Stimulated activated CD4-positive, alpha-beta T cell treated with anti-CD3 and anti-CD28 coated beads, Interleukin-1b, Interleukin-23, amount 100 ng/mL, for 48 hours (primary cell): ENCODE results near the gene CALML5.

Experiments
- DNase-seq: peaks from one replicate; pipeline ENCODE4 v3.0.0-alpha.2; 2020

Gene CALML5

GRCh38 chr10:5514226-5514850 is 15.0 kb upstream of the CALML5 start:
- no peak for DNase-seq

DNA sequence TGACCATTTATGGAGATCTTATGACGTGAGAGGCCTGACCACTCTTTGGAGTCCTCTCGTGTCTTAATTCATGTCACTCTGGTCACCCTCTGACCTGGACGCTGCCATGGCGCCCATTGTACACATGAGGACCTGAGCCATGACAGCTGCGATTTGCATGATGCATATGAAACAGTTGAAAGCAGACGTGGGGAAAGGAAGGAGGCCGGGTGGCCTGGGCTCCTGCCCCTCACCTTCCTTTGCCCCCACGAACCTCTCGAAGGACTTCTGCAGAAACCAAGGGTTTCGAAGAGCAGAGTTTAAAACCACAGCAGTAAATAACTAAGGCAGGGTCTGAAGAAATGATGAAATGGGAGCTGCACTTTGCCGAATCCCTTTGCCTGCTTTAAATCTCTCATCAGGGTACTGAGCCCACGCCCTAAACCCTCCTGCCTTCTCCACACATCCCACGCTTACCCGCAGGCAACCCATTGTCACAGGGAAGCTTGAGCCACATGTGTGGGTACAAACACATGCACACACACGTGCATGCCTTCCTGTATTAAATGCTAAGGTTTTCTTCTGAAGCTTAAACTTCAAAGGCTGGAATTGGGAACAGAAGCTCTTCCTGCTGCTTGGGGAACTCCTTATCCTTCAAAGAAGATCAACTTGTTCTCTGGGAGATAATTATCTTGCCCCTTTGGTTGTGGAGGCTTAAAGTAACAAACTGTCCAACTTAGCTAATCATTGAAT is 13.7 kb upstream of the CALML5 start:
- peak; percentile 21 for DNase-seq

DNA sequence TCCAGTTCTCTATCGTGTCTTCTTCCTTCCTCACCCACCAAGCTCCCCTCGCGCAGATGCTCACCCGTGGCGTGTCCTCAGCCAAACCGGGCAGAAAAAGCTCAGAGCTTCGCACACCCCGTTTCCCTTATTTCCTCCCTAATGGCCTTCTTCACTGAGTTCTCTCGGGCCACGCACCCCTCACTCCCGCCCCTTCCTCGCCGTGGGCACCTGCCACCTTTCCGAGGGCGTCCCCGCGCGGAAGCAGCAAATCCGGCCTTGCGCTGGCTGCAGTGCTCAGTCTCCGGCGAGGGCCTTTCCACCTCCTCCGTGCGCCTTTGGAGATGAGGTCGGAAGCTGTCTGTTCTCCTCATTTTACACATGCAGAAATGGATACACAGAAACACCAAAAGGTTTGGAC is 13.0 kb upstream of the CALML5 start:
- DNase-seq: no peak

DNA sequence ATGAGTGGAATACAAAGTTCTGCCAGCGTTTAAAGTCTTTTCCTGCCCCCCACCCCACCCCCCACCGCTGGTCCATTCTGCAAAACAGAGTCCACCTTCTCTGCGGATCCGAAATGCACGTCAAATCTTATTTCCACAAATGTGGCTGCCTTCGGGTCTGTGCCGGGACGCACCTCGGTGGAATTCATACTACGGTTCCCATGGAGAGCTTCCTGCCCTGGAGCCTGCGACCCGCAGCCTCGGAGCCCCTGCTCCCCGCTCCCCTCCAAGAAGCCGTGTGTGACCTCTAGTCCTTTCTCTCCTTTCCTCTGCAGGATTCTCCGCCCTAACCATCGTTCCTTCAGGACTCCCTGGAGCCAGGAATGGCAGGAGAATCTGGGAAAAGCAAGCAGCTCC is 12.5 kb upstream of the CALML5 start:
- no peak for DNase-seq

GRCh38 chr10:5511231-5511884 is 12.0 kb upstream of the CALML5 start:
- DNase-seq: no peak

DNA sequence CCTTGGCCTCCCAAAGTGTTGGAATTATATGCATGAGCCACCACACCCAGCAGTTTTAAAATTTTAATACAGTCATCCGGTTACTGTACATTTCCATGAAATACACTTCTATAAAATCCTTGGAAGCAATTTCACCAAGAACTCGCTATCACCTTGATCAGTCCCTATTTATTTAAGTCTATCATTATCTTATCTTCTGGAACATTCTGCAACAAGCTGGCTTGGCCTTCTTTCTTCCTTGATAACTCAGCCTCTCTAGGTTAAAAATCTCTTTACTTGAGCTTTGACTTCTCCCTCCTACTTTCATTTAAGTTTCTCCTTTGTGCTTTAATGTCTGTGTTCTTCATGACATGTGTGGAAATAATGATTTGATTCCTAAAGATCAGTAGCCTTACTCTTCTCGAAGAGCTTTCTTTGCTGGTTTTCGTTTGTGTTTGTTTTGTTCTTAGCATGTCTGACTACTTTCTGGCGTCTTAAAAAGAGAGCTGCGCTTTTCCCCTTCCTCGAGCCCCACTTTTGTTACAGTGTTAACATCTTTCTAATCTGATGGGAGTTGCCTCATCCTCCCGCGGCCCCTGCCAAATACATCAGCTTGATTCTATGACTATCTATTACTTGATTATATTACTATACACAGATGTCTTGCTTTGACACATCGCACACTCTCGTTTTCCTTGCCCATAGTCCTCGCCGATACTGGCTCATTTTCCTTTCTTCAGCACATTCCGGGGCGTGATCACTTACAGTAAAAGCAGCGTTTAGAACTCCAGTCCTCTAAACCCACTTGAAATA is 11.1 kb upstream of the CALML5 start:
- no peak for DNase-seq

DNA sequence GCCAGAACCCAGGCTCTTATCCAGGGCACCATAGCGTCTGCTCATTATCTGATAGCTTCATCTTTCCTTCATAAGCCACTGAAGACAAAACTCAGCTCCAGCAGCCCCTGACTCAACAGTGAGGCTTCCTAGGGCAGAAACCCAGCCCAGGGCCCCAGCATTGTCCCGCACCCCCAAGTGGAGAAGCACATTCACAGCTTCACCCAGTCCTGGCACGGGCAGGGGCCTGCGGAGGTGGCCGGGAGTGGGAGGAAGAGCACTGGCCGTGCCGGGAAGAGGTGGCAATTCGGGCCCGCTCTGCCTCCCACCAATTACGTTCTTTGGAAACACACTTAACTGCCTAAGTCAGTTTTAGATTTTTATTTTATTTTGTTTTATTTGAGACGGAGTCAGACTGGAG is 10.3 kb upstream of the CALML5 start:
- no peak for DNase-seq

DNA sequence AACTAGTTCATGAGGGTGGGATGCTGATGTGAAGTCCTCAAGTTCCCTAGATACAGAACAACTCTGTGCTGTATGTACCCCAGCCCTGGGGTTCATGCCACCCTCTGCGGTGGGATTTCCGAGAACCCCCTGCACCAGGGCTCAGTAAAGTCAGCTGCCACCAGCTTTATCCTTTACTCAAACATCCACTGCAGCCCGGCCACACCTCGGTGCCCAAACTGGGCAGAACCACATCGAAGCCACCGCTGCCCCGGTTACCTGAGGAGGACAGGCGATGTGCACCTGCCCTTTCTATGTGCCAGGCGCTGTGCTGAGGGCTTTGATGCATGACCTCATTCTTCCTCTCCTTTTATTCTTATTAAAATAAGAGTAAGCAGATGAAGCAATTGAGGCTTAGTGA is 9.9 kb upstream of the CALML5 start:
- no peak for DNase-seq

DNA sequence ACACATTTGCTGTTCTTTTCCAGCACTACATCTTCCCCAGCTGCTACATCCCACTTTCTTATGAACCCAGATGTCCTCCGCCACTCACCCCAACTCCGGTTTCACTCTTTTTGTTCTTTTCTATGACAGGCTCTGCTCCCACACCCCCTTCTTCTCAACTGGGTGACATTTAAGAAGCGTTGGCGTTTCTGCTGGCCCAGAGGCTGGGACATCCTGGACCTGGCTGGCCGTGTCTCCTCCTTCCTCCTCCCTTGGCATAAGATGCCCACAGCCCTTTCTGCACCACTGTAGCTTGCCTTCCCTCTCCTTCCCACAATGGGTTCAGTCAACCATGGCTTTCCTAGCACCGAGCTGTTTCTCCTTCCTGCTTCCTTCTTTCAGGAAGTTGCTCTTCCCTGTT is 9.4 kb upstream of the CALML5 start:
- no peak for DNase-seq

DNA sequence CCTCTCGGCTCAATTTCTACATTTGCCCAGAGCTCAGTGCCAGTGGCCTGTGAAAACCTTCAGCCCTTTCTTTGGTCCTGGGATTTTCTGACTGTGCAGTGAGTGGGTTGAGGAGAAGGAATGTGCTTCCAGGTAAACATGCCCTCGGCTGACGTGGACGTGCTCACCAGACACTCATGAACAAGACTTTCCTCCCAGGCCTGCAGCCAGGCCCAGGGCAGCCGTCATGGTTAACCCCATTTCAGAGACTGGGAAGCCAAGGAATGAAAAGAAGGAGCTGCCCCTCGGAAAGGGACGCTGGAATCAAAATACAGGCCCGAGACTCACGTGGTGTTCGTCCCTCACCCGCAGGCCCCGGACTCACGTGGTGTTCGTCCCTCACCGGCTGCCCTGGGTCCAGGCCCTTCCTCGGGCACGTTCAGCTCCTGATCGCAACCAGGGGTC is 8.8 kb upstream of the CALML5 start:
- no peak for DNase-seq

- DNase-seq: no peak
Observed at GRCh38 chr10:5507649-5508131, 8.3 kb upstream of the CALML5 start.

GRCh38 chr10:5506751-5507648 is 7.6 kb upstream of the CALML5 start:
- DNase-seq: no peak

GRCh38 chr10:5506246-5506645 is 6.9 kb upstream of the CALML5 start:
- no peak for DNase-seq

GRCh38 chr10:5504146-5505072 is 5.0 kb upstream of the CALML5 start:
- DNase-seq: no peak

DNA sequence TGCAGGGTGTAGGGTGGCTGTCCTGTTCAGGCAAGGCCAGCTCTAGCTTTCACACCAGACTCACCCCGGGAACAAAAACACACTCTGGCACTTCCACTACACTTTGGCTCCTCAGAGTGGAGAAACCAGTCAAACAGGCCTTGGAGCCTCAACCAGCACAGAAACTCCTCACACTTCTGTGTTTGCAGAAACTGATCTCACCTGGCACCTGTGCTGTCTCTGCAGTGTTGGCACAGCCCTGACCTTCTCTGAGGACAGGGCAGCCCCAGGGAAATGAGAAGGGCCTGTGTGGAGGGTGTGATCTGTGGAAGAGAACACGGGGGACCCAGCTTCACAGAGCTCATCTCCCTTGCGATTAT is 4.1 kb upstream of the CALML5 start:
- DNase-seq: no peak

DNA sequence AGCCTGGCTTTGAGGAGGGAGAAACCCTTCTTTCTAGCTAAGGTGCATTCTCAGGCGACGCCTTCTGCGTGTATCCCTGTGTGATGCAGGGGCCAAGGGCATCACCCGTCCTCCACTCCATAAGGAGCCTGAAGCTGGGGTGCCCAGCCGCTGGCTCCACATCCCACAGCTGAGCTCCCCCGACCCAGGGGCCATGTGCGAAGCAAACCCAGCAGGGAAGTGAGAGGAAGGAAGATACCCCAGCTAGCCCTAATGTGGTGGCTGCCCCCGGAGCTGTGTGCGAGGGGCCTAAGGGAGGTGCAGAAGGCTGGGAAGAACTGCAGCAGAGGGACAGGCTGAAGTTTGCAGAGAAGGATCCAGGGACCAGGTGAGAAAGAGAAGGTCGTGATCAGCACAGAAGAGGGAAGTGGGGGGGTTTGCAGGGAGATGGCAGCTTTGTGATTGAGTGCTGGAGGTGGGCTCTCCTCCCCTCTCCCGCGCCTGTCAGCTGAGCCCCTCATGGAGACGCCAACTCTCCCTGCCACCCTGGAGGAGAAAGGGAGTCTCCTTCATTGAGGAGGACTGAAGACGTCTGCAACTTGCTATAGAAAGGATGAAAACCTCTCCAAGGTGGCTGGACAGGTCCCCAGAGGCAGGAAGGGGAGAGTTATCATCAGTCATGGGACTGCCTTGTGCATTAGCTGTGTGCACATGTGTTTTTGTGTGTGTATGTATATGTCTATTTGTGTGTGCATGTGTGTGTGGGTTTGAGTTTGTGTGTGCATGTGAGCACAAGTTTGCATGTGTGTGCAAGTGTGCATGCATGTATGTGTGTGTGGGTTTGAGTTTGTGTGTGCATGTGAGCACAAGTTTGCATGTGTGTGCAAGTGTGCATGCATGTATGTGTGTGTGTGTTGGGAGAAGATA is 3.5 kb upstream of the CALML5 start:
- no peak for DNase-seq

- no peak for DNase-seq
Observed at GRCh38 chr10:5502061-5502521, 2.7 kb upstream of the CALML5 start.

DNA sequence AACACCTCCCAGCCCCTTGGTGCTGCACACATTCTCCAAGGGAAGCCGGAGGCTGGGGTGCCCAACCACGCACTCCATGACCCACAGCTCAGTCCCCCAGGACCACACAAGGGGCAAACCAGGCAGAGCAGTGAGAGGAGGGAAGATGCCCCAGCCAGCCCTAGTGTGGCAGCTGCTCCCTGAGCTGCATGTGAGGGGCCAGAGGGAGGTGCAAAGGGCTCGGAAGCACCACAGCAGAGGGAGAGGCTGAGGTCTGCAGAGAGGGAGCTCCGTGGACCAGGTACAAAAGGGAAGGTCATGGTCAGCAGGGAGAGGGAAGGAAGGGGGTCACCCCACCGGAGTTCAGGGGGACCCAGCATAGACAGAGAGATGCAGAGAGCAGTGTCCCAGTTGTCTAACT is 1.5 kb upstream of the CALML5 start:
- DNase-seq: no peak

DNA sequence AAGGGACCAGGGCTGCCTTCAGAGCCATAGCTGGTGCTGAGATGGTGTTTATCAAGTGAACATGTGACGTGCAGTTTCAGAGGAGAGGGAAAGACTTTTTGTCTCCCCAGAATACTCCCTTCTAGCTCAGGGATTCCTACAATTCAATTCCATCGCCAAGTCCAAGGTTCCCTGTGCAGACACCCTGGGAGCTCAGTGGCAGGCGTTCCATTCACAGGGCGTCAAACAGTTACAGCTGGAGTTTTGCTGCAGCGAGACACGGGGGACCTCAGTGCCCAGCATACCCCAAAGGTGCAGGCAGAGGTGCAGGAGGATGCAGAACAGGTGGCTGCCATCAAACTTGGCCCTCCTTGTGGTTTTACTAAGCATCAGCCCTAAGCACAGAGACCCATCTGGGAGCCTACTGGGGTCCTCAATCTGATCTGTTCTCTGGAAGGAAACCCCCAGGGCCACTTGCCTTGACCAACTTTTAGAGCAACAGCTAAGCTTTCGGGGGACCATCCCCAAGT is 846 bp upstream of the CALML5 start:
- DNase-seq: no peak
